Muscle of arm (tissue), 12 donors: ENCODE measurements around the gene CACNB3. TPM values are rescaled to one million over a fixed set of nuclear protein-coding genes. Genes with fewer than 3 reads are reported as not detected.

ENCODE experiments used
- polyA plus RNA-seq, 12 donors: library from polyadenylated mRNA; unstranded; fragments of 120-200 nt; gene quantifications; one replicate each; pipeline ENCODE4 v1.2.1, GENCODE V29; 2013; ENCODE audit not compliant: insufficient read length in 12 of 12

CACNB3 gene
- polyA plus RNA-seq, 12 donors: 13.9 to 46.7 (median 16.8) TPM; not detected in 1

Other genes starting within 250 kb of the CACNB3 start
- not detected for gene LALBA, start 248.4 kb upstream of the CACNB3 start, polyA plus RNA-seq
- gene KANSL2, start 136.3 kb upstream of the CACNB3 start, polyA plus RNA-seq: 10 to 100 TPM in 11 of 12 donors, not detected in 1; 26.4 to 41.8 (median 35.2) TPM
- 10 to 100 TPM in 11 of 12 donors, not detected in 1; 15.9 to 46.1 (median 20.3) TPM for gene CCNT1, start 101.8 kb upstream of the CACNB3 start, polyA plus RNA-seq
- 10 to 100 TPM in 11 of 12 donors, not detected in 1; 33.8 to 53.0 (median 38.6) TPM for gene ADCY6, start 29.4 kb upstream of the CACNB3 start, polyA plus RNA-seq
- 10 to 100 TPM in 11 of 12 donors, not detected in 1; 41.8 to 85.1 (median 62.4) TPM for gene DDX23, start 33.7 kb downstream of the CACNB3 start, polyA plus RNA-seq
- gene RND1, start 47.4 kb downstream of the CACNB3 start, polyA plus RNA-seq: 1 to 10 TPM in 2 of 12 donors, under 1 TPM in 8, not detected in 2; 0.32 to 1.3 (median 0.58) TPM
- 10 to 100 TPM in 11 of 12 donors, not detected in 1; 15.2 to 35.3 (median 23.3) TPM for gene FKBP11, start 107.0 kb downstream of the CACNB3 start, polyA plus RNA-seq
- 10 to 100 TPM in 11 of 12 donors, not detected in 1; 33.2 to 93.3 (median 45.4) TPM for gene ARF3, start 139.0 kb downstream of the CACNB3 start, polyA plus RNA-seq
- 1 to 10 TPM in 4 of 12 donors, under 1 TPM in 6, not detected in 2; 0.44 to 9.1 (median 0.98) TPM for gene WNT10B, start 153.2 kb downstream of the CACNB3 start, polyA plus RNA-seq
- under 1 TPM in 2 of 12 donors, not detected in 10; 0.12 to 0.17 TPM for gene WNT1, start 159.8 kb downstream of the CACNB3 start, polyA plus RNA-seq
- gene DDN, start 180.9 kb downstream of the CACNB3 start, polyA plus RNA-seq: 10 to 100 TPM in 9 of 12 donors, 1 to 10 TPM in 2, not detected in 1; 5.7 to 36.6 (median 17.4) TPM
- 10 to 100 TPM in 11 of 12 donors, not detected in 1; 52.9 to 77.7 (median 59.4) TPM for gene PRKAG1, start 200.3 kb downstream of the CACNB3 start, polyA plus RNA-seq
- gene KMT2D, start 242.3 kb downstream of the CACNB3 start, polyA plus RNA-seq: 10 to 100 TPM; 29.4 to 59.8 (median 38.2) TPM